ENCODE data around the gene AADAC.
"Not testable (repeated sequence)": the region's sequence is repeated elsewhere in the genome, so short reads cannot be mapped to it uniquely, and the experiment has no call there.

Gene AADAC

DNA sequence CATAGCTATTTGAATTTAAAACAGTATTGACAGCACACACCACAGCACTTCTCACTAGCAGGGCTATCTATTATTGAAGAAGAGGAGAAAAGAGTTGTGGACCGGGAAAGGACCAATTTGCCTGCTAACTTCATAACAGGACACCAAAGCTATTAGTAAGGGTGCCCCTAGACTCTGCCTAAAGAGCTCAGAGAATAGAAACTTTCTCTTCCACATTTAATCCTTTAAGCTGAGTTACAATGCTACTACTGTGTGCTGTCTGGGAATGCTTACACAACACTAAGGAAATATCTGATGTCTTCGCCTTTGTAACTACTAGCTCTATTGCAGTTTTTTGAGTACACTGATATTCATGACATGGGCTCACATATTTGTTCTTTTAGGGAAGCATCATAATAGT lies 13.5 kb upstream of the AADAC start:
- no peak for DNase-seq

DNA sequence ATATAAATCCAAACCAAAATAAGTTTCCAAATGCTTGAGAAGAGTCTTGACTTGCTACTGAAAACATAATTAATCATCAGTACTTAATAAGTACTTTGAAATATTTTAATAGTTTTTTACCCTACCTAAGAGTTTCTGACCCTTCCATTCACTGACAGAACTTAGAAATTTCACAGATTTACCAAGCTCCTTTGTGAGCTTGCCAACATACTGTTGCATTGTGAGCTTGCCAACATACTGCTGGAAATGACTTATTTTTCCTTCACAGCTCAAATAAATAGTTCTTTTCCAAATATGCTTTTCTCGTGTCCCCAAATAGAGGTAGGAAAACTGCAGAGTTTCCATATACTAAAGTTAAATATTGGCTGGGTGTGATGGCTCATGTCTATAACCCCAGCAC lies 9.6 kb upstream of the AADAC start:
- DNase-seq: no peak

DNA sequence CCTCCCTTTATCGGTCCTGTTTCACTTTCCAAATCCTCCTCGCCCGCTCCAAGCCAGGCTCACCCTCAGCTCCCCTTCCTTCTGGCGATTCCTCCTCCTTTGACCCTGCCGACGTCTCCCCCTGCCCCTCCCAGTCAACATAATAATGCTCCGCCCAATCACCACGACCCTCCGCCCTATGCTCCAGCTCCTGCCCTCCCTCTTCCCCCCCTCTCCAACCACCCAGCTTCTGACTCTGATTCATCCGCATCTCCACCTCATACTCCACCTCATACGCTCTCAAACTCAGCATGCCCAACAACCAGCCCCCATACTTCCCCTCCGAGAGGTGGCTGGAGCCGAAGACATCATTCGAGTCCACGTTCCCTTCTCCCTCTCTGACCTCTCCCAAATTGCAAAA lies 7.1 kb upstream of the AADAC start:
- no peak for DNase-seq

DNA sequence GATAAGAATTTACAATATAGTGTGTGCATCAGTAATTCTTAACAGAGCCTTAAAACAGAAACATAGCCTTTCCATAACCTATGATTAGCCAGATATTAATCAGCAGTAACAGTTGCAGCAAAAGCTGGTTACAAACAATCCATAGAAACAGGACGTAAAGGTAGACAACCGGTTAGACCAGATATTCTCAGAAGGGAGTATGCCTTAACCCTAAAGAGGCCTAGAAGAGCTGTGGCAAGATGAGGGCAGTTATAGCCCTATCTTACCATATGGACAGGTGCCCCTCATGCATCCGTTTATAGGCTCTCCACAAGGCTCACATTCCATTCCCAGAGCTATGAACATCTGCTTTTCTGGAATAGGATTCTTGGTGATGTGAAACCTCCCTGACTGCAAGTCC lies 5.0 kb upstream of the AADAC start:
- DNase-seq: not testable (repeated sequence)

DNA sequence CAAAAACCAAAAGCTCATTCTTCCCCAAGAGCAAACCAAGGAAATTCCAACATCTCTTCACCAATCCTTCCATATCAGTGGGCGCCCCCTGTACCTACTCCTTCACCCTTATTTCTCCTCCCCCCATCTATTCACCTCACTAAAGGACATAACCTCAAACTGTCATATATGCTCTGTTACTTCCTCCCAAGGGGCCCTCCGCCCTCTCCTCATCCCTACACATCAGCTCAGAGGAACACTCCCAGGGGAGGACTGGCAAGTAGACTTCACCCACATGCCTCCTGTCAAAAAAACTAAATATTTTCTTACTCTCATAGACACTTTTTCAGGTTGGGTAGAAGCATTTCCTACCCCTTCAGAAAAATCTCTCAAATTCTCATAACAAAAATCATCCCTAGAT lies 2.4 kb upstream of the AADAC start:
- no peak for DNase-seq

DNA sequence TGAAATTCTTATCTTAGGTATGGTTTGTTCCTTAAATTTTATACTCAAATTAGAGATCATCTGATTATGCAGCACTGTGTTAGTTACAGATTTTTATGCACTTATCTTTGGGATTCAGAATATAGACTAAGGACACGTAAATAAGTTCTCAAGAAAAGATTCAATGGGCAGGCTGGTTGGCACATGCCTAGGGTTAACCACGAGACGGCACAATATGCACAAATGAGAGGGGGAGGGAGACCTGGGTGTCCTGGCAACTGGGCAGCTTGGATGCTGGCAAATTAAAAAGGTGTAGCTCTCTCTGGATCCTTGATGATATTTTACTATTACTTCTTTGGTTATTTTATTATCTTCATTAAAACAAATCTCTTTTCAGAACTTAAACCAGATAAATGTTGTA lies 672 bp downstream of the AADAC start:
- DNase-seq: no peak

DNA sequence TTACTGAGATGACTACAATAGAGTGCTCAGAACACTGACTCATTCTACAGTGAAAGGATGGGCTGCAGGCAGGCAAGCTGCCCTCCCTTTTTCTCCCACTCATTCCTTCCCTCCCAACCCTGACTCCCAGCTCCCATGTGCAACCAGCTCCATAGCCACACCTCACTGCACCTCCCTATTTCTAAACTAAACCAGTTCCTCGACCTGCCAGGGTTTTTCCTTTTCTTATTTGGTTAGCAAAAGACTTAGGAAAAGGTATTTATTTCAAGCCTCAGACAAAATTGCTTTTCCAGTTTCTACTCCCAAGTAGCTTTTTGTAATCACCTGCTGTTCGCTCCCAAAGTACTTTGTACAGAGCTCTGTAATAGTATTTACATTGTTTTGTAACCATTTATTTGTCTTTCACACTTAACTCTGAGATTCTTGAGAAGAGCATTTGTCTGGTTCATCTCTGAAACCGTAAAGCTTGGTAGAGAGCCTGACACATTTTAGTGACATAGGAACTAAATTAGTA lies 2.2 kb downstream of the AADAC start:
- DNase-seq: no peak

DNA sequence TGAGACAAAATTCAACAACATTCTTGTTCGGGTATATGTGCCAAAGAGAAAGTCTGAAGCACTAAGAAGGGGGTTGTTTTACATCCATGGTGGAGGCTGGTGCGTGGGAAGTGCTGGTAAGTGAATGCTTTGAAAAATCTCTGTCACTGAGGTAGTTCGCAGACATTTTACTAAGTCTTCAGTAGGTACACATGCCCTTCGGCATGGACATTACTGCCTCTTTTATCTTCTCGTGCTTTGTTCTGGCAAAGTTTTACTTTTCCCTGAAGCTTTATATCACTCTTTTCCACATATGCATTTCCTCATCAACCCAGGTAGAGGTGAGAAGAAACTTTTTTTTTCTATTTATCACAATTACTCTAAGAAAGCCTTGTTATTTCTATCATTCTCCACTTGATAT lies 3.6 kb downstream of the AADAC start:
- no peak for DNase-seq

DNA sequence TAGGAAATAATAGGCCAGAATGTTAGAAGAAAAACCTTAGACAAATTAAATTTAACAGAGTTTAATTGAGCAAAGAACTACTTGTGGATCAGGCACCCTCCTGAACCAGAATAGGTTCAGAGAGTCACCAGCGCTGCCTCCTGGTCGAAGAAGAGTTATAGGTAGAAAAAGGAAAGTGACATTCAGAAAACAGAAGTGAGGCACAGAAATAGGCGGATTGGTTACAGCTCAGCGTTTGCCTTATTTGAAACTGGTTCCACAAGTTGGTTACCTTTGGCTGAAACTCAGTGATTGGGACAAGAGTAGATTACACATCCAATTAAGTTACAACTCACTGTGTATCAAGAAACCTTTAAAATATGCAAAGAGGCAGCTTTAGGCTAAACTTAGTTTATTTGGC lies 4.4 kb downstream of the AADAC start:
- DNase-seq: no peak

DNA sequence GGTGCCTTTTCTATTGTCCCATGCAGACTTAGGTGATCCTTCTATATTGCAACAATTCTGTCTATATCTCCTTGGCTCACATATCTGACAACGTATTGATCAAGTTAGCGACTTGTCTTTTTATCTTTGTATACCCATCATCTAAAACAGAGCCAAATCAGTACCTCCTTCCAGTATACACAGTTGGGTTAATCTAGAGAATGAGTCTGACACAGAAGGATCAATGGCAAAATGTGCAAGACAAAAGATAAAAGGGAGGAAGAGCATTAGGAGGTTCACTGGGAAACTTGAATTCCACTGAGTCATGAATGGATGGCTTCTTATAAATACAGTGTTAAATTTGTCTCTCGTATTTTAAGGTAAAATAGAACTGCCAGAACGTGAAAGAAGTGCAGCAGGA lies 6.0 kb downstream of the AADAC start:
- DNase-seq: no peak

DNA sequence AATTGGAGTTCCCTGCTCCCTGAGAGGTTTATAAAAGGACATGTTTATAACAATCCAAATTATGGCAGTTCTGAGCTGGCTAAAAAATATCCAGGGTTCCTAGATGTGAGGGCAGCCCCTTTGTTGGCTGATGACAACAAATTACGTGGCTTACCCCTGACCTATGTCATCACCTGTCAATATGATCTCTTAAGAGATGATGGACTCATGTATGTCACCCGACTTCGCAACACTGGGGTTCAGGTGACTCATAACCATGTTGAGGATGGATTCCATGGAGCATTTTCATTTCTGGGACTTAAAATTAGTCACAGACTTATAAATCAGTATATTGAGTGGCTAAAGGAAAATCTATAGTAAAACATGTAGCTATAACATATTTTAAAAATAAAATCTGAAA lies 13.9 kb downstream of the AADAC start:
- DNase-seq: no peak

DNA sequence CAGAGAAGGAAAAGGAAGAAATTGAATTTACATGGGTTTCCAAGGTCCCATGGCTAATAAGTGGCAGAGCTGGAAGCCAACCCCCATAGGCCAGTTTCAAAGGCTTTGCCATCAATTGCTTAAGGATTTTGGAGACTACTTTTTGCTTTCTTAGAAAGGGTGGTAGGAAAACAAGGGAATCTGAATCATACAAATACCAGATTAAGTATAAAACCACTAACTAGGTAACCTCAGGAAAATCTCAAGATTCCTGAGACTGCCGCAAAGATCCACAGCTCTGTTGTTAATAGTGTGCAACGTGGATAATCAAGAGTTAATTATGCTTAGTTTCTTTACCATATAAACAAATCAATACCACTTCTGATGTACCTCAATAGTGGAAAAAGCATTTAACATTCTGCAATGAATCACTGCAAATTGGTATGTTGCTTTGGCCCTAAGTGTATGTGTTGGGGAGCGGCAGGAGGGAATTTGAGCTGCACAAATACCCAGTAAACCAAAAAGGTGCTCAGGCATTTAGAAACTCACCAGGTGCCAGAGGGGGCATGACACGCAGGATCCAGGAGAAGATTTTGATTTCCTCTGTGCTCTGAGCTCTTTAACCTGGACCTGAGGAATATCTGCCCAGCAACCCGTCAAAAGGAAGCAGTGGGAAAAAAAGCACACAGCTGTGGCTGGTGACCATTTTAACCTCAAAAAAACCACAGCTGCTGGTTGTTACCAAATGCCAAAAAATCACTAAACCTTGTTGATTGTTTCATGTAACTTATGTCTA lies 22.0 kb downstream of the AADAC start:
- DNase-seq: no peak

DNA sequence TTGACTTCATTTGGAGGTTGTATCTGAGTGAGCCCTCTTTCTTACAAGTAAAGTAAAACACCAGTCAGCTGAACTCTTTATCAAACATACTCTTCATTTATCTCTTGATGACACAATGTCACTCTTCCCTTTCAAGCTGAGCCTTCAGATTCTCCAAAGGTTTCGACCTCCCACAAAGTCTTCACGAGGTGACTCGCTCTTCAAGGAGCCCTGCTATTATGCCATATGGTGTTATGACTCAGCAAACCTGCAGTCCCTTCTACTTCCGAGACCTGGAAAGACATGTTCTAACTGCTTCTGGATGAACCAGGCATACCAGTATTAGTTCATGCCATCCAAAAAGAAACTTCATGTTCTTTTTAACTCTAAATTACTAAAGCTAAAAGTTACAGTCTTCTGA lies 23.1 kb downstream of the AADAC start:
- no peak for DNase-seq

DNA sequence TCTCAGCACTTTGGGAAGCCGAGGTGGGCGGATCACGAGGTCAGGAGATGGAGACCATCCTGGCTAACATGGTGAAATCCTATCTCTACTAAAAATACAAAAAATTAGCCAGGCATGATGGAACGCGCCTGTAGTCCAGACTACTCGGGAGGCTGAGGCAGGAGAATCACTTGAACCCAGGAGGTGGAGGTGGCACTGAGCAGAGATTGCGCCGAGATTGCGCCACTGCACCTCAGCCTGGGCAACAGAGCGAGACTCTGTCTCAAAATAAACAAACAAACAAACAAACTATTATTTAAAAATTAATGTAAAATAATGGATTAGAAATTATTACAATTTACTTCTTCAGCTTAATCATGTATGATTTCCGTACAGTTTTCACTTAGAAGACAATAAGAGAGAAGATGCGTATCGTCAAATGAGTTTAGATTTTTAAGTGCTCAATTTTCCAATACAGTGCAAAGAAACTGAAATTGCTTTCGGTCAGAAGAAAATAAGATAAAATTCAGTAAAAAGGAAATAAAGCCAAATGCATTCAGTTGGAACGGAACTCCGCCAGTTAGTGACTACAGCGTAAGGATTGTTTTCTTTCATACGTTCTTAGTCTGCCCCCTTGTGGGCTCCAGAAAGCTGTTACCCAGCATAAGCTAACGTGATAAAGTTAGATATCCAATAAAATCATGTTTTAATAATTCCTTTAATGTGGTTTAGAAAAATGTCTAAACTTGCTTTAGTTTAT lies 24.8 kb downstream of the AADAC start:
- DNase-seq: no peak

DNA sequence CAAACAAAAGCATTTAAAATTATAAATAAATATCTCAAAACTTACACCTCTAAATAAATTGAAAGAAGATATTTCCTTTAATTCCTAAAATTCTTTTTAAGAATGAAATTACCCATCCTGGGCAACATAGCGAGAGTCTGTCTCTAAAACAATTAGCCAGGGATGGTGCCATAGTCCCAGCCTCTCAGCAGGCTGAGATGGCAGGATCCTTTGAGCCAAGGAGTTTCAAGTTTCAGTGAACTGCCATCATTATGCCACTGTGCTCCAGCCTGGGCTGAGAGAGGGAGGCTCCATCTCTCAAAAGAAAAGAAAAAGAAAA lies 25.4 kb downstream of the AADAC start:
- no peak for DNase-seq

DNA sequence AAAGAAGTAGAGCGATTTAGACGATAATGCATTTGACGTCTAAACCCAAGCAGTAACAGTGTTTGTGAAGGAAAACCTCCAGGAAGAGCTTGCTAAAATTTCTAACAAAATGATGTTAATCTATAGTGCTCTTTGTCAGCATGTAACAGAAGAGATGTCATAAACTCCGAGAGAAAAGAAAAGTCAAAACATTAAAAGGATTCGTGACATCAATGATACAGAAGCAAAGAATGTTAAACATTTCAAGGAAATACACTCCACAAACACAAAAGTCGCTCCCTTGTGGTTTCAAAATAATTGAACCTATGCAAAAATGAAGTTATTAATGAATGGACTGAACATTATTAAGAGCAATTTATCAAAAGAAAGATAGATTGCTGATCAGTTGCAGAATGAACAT lies 27.9 kb downstream of the AADAC start:
- no peak for DNase-seq

DNA sequence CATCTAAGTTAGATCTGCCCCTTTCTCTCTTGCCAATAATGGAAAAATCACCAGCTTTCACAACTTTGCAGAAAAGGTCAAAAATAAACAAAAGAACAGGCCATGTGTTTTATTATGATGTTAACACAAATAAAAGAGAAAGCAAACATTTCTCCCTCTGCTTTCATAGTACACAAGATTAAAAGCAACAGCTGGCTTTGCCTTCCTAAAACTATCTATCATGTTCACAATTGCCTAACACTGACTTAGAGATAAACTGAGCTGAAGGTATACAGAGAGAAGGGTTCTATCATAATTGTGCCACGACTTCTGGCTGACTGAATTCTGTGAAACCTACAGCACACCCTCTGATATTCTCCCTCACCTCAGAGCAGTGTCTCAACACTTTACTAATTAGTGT lies 29.4 kb downstream of the AADAC start:
- DNase-seq: no peak

DNA sequence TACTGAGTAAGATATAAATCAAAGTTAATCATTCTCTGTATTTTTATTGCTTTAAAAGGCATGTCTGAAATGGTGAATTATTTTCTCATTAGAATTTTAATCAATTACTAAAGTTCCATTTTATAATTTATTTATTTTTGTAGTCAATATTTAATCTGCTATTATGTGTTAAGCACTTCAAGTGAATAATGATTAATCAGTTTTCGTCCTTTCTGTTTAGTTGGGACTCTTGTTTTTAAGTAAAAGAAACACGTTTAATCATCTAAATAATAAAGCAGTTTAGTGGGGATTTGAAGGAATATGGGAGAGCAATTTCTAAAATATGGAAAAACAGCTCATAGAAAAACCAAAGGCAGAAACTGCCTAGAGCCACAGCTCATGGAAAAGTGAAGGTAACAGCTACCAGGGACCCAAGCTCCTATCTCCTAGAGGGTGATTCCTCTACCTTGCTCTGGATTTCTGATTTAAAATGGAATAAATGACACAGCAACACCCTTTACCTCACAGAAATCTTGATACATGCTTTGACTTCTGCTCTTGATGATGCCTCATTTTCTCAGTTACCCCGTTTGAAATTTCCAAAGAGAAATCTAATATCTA lies 31.5 kb downstream of the AADAC start:
- DNase-seq: no peak

DNA sequence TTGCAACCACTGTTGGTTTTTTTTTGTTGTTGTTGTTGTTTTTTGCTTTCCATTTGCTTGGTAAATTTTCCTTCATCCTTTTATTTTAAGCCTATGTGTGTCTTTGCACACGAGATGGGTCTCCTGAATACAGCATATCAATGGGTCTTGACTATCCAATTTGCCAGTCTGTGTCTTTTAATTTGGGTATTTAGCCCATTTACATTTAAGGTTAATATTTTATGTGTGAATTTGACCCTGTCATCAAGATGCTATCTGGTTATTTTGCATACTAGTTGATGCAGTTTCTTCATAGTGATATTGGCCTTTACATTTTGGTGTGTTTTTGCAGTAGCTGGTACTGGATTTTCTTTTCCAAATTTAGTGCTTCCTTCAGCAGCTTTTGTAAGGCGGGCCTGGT lies 36.1 kb downstream of the AADAC start:
- DNase-seq: not testable (repeated sequence)

DNA sequence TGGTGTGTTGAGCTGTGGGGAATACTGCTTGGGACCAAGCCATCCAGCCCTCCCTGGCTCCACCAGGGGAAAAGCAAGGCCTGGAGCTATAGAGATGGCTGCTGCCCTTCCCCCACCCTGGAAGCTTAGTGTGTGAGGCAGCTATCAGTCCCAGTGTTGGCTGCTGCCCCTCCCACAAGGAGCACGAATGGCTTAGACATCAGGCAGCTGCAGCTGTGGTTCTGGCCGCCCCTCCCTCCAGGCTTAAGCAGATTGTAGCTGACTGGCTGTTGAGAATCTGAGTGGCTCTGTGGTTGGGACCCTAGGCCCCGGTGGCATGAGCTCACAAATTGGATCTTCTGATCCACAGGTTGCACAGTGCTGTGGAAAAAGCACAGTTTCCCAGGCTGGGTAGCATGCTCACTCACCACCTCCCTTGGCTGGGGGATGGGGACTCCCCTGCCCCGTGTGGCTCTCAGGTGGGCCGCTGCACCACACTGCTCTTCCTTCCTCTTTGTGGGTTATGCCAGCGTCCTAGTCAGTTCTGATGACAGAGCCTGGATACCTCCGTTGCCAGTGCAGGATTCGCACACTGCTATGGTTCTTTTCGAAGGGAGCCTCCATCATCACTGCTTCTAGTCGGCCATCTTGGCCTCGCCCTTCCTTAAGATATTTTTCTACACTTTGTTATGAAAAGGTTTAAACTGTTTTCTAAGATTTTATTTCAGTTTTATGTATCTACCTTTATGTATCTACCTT lies 38.3 kb downstream of the AADAC start:
- DNase-seq: no peak

DNA sequence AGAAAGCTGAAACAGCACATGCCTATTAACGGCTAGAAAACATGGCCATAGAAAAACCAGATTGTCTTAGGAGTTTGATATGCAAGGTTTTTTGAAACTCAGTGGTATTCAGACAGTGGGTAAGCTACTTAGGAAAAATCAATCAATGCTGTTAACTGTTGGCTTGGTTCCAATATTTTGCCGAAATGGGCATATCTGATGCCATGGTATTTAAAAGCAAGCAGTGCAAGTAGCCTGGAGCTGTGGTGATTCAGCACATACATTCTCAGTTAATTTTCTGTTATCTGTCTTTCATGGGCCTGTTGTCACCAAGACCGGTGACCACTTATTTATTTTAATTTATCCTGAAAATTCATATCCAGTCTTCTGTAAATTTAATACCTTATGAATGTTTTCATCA lies 42.2 kb downstream of the AADAC start:
- DNase-seq: no peak

DNA sequence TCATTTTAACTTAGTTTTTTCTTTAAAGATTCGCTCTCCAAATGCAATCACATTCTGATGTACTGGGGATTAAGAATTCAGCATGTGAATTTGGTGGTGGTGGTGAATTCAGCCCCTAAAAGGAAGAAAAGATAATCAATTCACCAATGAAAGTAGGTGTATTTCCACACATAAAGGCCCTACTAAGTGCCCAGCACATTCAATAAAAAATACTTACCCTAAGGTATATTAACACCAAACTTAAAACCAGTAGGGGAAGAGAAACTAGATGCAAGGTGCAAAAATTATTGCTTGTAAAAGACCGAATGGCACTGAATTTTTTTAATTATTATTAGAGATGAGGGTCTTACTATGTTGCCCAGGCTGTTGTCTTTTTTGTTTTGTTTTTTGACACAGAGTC lies 42.7 kb downstream of the AADAC start:
- no peak for DNase-seq

DNA sequence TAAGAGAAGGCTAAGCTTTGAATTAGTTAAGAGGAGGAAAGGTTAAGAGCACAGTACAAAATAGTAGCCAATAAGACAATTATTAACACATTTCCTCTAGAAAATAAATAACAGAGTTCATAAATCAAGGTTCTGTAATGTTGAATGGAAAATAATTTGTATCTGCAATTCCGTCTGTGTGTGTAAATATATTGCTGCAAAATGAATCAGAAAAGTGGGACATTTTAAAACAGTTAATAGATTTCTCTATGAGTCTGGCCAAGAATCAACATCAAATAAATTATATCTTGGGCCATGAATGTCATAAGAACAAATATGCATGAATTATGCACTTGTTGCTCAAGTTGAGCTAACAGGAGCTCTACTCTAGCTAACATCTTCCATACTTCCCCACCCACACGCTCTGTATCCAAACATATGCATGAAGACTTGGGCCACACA lies 45.3 kb downstream of the AADAC start:
- no peak for DNase-seq
